Lower lobe of right lung (tissue), 2 donors: ENCODE data around the gene SLC25A21. TPM values are rescaled to one million over a fixed set of nuclear protein-coding genes. Genes with fewer than 3 reads are reported as not detected.
A peak's percentile ranks its signal among the peaks of the same experiment; 100 is the strongest.

Source experiments
- ATAC-seq, 2 donors: fragments of 200-7000 bp; cut with Tn5 transposase; one replicate each; pipeline ENCODE4 v1.9.1; 2020 to 2022; ENCODE audit warnings: mild to moderate bottlenecking in 2 of 2, moderate library complexity in 2 of 2
- DNase-seq: peaks from one replicate; pipeline ENCODE4 v3.0.0-alpha.2; 2020
- H3K27ac ChIP-seq: fragments of 200-600 bp; one replicate; pipeline ENCODE4 v1.8.0; 2022
- H3K27me3 ChIP-seq: fragments of 200-600 bp; one replicate; pipeline ENCODE4 v1.8.0; 2022; ENCODE audit warnings: low read depth
- H3K36me3 ChIP-seq: fragments of 200-600 bp; one replicate; pipeline ENCODE4 v1.8.0; 2022; ENCODE audit warnings: mild to moderate bottlenecking
- H3K4me1 ChIP-seq: fragments of 200-600 bp; one replicate; pipeline ENCODE4 v1.8.0; 2022
- H3K4me3 ChIP-seq: fragments of 200-600 bp; one replicate; pipeline ENCODE4 v1.8.0; 2022; ENCODE audit warnings: mild to moderate bottlenecking
- H3K9me3 ChIP-seq: fragments of 200-600 bp; one replicate; pipeline ENCODE4 v1.8.0; 2022
- intact Hi-C: fragments of 100-400 bp; cut with DNase I; formaldehyde crosslinking; loops from one replicate; pipeline ENCODE4 v1.11.0; 2022
- total RNA-seq: library from RNA; stranded (reverse); fragmentation: NEBNext Ultra II Directional; extraction: Animal tissue kit (Norgen Biotek cat#: 25700); gene quantifications from one replicate; pipeline ENCODE4 v1.2.1, GENCODE V29; 2021
- TF ChIP-seq, protein P1 (sequence below): fragments of 200-600 bp; IDR thresholded peaks from one replicate; pipeline ENCODE4 v1.8.0; 2022; ENCODE audit warnings: antibody characterized with exemption, mild to moderate bottlenecking
- donor health status: DM: no; HTN: yes; CAD: no; lungs with severe emphysema.

The SLC25A21 gene
- total RNA-seq, 1 donor from 2014 or later = 0.38 TPM

DNA sequence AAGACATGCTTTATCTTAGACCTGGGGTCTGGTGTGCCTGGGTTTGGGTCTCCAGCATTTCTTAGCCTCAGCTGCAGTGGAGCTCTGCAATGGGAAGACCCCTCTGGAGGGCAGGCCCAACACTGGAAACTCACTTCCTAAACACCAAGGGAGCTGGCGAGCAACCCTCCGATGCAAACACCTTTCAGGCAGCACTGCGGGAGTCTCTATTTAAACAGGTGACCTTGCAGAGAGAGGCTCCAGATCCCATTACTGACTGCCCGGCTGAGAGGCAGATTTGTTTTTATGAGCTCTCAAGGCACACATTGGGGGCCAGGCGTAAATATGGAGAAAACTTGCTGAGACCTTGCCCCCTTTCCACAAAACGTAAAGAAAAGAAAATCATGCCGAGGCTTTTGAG lies 315.3 kb downstream of the SLC25A21 start:
- ATAC-seq = no peak
- DNase-seq = no peak
- Histone ChIP-seq H3K27ac (no peak overlapping the region), H3K27me3 (no peaks in the 10 kb centered on the region), H3K36me3 (no peaks in the 10 kb centered on the region), H3K4me1 (no peaks in the 10 kb centered on the region), H3K4me3 (no peak overlapping the region), H3K9me3 (no peaks in the 10 kb centered on the region)
- TF ChIP-seq, protein P1, sequence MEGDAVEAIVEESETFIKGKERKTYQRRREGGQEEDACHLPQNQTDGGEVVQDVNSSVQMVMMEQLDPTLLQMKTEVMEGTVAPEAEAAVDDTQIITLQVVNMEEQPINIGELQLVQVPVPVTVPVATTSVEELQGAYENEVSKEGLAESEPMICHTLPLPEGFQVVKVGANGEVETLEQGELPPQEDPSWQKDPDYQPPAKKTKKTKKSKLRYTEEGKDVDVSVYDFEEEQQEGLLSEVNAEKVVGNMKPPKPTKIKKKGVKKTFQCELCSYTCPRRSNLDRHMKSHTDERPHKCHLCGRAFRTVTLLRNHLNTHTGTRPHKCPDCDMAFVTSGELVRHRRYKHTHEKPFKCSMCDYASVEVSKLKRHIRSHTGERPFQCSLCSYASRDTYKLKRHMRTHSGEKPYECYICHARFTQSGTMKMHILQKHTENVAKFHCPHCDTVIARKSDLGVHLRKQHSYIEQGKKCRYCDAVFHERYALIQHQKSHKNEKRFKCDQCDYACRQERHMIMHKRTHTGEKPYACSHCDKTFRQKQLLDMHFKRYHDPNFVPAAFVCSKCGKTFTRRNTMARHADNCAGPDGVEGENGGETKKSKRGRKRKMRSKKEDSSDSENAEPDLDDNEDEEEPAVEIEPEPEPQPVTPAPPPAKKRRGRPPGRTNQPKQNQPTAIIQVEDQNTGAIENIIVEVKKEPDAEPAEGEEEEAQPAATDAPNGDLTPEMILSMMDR = no peak
- intact Hi-C loops = no loop called here

DNA sequence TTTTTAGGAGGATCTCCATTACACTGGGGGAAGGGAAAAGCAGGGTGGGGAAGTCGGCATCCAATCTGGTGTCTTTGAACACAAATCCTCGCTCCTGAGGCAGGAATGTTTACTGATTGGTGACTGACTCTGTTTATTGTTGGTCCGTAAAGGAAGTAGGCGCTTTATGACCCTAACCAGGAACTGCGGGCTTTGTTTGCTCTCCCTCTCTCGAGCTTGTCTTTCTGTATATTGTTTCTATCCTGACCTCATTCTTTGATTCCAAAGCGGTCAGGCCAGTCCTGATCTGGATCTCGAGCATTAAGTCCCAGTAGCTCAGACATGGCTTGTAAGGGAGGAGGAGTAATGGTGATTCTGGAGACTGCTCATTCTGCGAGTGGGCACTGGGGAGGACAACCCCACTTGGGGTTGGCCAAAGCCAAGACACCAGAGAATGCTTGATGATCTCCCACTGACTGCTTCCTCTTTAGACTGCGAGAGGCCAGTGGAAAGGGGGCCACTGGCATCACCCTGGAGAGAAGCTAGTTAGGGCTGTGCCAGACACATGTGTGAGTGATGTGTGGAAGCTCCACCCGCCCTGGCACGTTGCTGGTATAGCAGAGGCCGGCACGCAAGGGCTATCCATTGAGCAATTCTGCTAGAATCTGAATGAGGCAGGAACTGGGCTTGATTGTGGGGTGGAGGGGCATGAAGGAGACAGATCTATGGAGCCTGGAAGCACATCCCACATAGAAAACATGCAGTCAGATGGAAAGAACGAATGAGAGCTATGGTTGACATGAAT lies 316.1 kb downstream of the SLC25A21 start:
- DNase-seq (no peak), ATAC-seq (peak in 1 of 2 donors; percentile 26)
- TF ChIP-seq, protein P1 = no peak

DNA sequence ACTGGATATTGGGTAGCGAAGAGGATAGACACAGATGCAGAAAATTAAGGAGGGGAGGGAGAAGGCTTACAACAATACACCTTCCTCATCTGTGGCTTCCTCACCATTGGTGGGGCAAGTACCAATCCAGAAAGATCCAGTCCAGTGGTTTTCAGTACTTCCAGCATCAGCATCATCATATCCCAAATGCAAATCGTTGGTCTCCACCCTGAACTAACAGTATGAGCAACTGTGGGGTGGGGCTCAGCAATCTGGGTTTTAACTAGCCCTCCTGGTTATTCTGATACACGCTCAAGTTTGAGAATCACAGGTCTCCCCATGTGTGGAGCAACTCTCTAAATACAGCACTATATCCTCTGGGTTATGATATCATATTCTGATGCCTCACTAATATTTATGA lies 317.0 kb downstream of the SLC25A21 start:
- ATAC-seq = no peak
- no peaks in the 10 kb centered on the region for H3K9me3 ChIP-seq
- no peaks in the 10 kb centered on the region for H3K4me1 ChIP-seq
- TF ChIP-seq, protein P1 = no peak
- intact Hi-C loops = no loop called here
- no peaks in the 10 kb centered on the region for H3K36me3 ChIP-seq
- DNase-seq = no peak
- no peaks in the 10 kb centered on the region for H3K27me3 ChIP-seq
- no peak overlapping the region for H3K27ac ChIP-seq
- H3K4me3 ChIP-seq = no peak overlapping the region

More for the DNA sequence above, 316.1 kb downstream of the SLC25A21 start:
- no peaks in the 10 kb centered on the region for H3K9me3 ChIP-seq
- intact Hi-C loops = no loop called here
- H3K36me3 ChIP-seq = no peaks in the 10 kb centered on the region
- H3K27me3 ChIP-seq = no peaks in the 10 kb centered on the region
- no peaks in the 10 kb centered on the region for H3K4me1 ChIP-seq
- H3K4me3 ChIP-seq = no peak overlapping the region
- H3K27ac ChIP-seq = no peak overlapping the region

DNA sequence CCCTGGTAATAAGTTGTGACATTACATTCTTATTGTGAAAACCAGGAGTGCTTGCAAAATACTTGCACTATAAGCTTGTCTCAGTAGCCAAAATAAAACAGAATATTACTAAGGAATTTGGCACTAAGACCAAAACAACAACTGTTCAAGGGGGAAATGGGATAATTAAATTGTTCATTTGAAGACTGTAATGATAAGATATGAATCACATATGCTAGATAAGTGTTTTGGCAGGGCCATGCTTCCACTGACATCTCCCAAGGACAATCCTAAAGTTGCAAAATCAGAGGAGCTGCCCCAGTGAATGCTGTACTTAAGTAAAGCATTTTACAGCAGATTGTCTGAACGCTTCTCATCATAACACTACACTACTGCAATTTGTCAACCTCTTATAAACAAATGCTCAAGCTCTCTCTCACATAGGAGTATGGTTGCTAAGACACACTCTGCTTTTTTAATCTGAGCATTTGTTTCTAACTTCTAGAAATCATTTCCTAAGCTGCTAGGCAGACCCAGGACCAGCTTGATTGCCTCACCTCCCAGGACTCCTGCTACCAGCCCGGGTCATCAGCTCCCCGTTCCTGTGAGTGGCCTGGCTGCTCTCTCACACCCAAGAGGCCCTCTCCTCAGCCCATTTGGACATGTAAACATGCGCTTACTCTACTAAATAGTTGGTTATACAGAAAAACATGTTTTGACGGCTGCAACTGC lies 319.3 kb downstream of the SLC25A21 start:
- H3K9me3 ChIP-seq = no peaks in the 10 kb centered on the region
- H3K36me3 ChIP-seq = no peaks in the 10 kb centered on the region
- no peak overlapping the region for H3K4me3 ChIP-seq
- TF ChIP-seq, protein P1 = no peak
- H3K27ac ChIP-seq = no peak overlapping the region
- intact Hi-C loops = no loop called here
- H3K27me3 ChIP-seq = no peaks in the 10 kb centered on the region
- peak; percentile 48 for DNase-seq
- ATAC-seq = peak; percentile 31 to 69
- no peaks in the 10 kb centered on the region for H3K4me1 ChIP-seq

- DNase-seq = no peak
- intact Hi-C loops = no loop called here
- no peak for ATAC-seq
- no peaks in the 10 kb centered on the region for H3K9me3 ChIP-seq
- H3K27ac ChIP-seq = no peak overlapping the region
- TF ChIP-seq, protein P1 = no peak
- H3K4me3 ChIP-seq = no peak overlapping the region
- H3K4me1 ChIP-seq = no peaks in the 10 kb centered on the region
- H3K27me3 ChIP-seq = no peaks in the 10 kb centered on the region
- H3K36me3 ChIP-seq = no peaks in the 10 kb centered on the region
Measured at GRCh38 chr14:36848213-36848612, 324.2 kb downstream of the SLC25A21 start.
